Dedifferentiated amniotic fluid mesenchymal stem cell (primary cell): ENCODE measurements around the gene BRIP1.
"Not testable (repeated sequence)": the region's sequence is repeated elsewhere in the genome, so short reads cannot be mapped to it uniquely, and the experiment has no call there.

Source experiments
- DNase-seq: peaks from one replicate; pipeline ENCODE4 v3.0.0-alpha.2; 2016; ENCODE audit errors: extremely low spot score

Gene BRIP1

DNA sequence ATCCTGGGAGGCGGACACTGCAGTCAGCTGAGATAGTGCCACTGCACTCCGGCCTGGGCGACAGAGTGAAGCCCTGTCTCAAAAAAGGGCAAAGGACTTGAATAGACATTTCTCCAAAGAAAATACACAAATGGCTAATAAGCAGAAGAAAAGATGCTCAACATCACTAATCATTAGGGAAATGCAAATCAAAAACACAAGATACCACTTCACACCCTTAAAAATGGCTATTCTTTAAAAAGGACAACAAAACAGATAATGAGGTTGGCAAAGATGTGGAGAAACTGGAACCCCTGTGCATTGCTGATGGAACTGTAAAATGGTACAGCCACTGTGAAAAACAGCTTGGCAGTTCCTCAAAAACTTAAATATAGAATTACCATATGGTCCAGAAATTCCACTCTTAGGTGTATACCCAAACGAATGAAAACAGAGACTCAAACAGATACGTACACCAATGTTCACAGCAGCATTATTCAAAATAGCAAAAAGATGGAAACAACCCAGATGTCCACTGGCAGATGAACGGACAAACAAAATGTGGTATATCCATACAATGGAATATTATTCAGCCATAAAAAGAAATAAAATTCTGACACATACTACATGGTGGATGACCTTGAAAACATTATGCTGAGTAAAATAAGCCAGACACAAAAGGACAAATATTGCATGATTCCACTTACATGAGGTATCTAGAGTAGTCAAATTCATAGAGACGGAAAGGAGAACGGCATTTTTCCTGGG lies 35.5 kb downstream of the BRIP1 start:
- no peak for DNase-seq

DNA sequence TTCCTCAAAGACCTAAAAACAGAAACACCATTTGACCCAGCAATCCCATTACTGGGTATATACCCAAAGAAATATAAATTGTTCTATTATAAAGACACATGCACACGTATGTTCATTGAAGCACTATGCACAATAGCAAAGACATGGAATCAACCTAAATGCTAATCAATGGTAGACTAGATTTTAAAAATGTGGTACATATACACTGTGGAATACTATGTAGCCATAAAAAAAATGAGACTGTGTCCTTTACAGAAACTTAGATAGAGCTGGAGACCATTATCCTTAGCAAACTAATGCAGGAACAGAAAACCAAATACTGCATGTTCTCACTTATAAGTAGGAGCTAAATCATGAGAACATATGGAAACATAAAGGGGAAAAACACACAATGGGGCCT lies 36.5 kb downstream of the BRIP1 start:
- DNase-seq = not testable (repeated sequence)

DNA sequence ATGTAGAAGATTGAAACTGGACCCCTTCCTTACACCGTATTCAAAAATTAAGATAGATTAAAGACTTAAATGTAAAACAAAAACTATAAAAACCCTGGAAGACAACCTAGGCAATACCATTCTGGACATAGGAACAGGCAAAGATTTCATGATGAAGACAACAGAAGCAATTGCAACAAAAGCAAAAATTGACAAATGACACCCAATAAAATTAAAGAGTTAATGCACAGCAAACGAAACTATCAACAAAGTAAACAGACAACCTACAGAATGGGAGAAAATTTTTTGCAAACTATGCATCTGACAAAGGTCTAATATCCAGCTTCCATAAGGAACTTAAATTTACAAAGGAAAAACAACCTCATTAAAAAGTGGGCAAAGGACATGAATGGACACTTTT lies 37.1 kb downstream of the BRIP1 start:
- not testable (repeated sequence) for DNase-seq

DNA sequence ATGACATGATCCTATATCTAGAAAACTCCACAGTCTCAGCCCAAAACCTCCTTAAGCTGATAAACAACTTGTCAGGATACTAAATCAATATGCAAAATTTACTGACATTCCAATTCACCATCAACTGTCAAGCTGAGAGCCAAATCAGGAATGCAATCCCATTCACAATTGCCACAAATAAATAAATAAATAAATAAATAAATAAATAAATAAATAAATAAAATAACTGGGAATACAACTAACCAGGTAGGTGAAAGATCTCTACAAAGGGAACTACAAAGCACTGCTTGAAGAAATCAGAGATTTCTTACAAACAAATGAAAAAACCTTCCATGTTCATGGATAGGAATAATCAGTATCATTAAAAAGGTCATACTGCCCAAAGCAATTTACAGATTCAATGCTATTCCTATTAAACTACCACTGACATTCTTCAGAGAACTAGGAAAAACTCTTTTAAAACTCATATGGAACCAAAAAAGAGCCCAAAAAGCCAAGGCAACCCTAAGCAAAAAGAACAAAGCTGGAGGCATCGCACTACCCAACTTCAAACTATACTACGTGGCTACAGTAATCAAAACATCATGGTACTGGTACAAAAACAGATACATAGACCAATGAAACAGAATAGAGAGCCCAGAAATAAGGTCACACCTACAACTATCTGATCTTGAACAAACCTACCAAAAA lies 37.7 kb downstream of the BRIP1 start:
- no peak for DNase-seq

DNA sequence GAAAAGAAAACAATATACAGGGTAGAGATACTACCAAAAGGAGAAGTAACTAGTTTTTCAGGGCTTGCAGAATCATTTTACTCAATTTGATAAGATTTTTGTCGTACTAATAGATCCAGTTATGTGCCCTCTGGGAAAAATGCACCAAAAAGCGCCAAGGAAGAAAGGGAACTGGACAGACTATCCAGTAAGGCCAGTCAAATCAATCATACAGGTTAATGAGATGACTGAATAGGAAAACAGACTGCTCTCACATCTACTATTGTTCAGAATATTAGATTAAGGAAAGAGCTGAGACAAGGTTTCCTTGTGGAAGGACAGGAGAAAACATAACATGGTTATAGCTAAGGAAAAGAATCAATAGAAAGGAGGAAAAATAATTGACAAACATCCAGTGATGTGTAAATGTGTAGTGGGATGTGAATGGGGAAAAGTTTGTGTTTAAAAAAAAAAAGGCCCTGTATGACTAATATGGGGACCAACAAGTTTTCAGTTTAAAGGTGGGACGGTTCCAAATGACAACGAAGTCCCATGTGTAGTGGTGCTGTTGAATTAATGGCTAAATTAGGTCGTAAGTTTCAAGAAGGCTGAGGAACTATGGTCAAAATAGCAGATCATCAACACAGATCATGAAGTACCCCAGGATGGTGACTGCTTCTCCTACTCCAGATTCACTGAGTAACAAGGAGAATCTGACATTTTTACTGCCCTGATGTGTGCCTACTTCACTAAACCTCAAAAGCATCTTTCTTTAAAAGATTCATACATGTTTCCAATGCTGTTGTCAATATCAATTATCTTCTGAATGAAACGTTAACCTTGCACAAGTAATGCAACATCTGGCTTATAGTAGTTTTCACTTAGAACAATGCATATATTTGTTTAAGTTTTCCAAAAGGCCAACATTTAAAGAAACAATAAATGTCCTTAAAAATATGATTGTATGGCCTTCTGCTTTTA lies 40.7 kb downstream of the BRIP1 start:
- no peak for DNase-seq

DNA sequence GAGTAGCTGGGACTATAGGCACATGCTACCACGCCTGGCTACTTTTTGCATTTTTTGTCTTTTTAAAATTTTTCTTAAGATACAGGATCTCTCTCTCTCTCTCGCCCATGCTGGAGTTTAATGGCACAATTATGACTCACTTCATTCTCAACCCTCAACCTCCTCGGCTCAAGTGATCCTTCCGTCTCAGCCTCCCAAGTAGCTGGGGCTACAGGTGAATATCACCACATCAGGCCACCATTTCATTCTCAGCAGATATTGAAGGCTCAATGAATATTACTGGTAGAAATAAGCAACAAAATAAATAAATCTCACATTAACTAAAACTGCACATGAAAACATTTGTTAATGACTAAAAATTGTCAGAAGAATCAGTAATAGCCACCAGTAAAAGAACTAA lies 41.7 kb downstream of the BRIP1 start:
- DNase-seq = no peak

DNA sequence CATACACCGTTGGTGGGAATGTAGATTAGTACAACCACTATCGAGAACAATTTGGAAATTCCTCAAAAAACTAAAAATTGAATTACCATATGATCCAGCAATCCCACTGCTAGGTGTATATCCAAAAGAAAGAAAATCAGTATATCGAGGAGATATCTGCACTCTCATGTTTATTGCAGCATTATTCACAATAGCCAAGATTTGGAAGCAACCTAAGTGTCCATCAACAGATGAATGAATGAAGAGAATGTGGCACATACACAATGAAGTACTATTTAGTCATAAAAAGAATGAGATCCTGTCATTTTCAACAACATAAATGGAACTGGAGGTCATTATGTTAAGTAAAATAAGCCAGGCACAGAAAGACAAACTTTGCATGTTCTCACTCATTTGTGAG lies 44.1 kb downstream of the BRIP1 start:
- DNase-seq = not testable (repeated sequence)

DNA sequence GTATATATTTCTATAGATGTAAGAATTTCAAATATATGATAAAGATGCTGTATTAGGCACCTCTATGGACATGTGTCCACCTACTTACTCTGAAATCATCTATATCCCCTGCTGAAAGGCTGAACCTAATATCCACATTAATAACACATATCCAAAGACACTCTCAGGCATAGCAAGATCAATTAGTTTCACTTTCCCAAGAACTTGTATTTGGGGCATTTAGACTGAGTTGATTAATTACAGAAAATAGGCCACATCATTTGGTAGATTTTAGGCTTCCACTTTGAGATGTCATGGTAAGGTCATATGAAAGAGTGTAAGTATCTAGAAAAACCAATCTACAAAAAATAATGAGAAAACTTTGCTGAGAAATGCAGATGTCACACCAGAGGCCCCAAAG lies 45.1 kb downstream of the BRIP1 start:
- no peak for DNase-seq

DNA sequence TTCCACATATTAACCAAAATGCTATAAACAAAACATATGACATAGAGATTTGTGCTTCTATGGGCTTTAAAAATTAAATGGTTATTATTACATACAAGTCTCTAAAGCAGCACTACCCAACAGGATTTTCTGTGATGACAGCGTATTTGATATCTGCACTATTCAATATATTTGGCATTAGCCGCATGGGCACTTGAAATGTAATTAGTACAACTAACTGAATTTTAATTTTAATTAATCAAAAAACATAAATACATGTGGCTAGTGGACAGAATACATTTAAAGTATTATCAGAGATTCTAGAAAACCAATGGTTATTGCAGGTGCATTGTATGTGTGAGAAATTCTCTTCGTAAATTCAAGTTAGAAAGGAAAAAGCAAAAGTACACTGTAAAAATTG lies 45.9 kb downstream of the BRIP1 start:
- DNase-seq = no peak

DNA sequence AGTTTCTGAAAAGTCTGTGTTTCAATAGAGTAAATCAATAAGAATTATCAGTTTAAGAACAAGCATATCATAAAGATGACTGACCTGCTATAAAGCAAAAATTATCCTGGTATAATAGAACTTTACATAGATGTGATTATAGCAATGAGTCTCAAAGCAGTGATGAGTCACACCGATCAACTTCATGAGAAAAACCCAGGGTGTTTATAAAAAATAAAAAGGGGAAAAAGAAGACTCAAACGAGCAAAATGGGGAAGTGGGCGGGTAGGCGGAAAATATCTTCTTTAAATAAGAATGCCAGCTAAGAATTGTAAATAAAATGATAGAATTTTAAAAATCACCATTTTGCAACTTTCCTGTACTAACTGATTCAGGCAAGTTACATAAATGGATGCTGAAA lies 46.8 kb downstream of the BRIP1 start:
- no peak for DNase-seq

DNA sequence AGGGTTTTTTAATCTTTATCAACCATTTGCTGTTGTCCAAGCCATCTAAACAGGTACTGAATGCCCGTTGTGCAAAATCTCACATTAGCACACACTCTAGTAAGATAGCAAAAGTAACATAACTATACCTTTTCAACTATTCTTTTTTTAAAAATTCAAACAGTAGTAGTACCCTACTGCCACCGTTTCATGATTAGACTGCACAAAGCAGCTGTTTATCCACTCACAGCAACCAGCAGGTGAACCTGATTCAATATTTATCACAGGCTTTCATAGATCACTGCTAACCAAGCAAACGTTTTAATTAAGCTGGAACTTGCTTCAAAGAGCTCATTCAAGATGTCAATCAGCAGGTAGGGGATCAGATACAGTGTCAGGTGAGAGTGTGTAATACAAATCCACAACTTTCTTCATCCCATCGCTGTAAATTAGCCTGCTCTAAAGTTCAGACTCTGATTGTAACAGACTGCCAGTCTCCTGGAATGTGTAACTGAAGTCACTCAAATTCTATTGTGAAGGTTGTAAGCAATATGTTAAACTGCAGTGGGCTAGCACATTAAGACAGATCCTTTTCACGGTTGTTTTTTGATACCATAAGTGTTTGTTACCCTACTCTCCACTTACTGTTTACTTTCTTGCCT lies 47.3 kb downstream of the BRIP1 start:
- DNase-seq = no peak

DNA sequence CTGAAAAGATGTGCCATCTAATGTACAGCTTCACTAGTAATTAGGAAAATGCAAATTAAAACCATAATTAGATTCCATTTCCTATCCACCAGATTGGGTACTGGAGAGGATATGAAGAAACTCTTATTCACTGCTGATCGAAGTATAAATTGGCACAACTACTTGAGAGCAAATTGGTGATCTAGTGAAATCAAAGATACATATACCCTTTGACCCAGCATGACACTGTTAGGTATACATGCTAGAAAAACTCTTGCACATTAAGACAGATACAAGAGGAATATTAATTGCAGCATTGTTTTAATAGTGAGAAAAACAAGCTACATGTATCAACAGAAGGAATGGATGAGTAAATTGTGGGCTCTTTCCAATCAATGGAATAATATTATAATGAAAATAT lies 48.8 kb downstream of the BRIP1 start:
- DNase-seq = no peak

DNA sequence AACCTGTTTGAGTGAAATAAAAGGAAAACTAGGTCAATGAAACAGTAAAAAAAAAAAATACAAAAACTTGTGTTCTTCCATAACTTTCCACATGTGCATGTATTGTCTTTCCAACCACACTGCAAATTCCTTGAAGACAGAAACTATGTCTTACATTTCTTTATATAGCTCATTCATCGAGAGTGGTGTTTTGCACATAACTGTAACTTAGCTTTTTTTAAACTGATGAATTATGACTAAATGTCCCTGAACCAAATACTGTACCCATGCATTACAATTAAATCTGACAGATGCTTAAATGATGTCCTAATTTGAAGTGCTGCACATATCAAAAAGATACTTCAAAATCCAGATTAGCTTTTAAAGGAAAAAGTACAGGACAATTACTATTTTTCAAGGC lies 50.1 kb downstream of the BRIP1 start:
- peak; percentile 50 for DNase-seq

DNA sequence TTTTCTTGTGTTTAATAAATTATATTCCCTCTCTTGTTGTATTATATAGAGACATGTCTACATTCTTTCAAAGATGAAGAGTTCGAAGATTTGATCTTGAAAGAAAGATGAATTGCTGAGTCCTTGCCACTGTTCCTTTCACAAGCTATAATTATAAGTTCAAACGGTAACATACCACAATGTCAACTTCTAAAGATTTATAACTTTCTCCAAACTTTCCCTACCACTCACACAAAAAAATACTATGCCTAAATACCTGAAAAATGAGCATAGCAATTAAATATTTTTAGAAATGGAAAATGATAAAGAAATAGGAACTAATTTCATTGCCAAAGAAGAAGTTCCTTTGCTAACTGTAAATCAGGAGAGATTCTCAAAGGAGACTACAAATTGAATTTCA lies 50.6 kb downstream of the BRIP1 start:
- no peak for DNase-seq

DNA sequence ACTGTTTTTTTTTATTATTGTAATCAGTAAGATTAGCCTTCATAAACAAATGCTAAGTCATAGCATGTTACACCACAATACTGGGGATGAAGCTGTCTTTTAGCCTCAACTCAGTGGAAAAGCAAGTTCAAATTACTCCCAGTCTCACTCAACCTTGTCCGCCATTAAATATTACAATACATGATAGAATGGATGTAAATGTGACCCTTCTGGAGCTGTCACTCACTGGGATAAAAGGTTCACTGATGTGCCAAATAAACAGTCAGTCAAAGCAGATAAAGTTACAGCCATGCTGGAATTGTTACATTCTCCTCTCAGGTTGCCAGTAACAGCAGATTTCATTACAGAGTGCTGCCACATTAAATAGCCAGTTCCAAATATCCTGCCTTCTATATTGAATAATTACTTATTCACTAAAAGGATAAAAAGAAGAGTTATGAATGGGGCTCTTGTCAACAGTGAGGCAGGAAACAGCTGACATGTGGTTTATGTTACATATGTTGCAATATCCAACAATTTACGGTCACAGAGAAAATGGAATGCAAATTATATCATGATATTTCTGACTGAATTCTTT lies 53.4 kb downstream of the BRIP1 start:
- peak; percentile 82 for DNase-seq

DNA sequence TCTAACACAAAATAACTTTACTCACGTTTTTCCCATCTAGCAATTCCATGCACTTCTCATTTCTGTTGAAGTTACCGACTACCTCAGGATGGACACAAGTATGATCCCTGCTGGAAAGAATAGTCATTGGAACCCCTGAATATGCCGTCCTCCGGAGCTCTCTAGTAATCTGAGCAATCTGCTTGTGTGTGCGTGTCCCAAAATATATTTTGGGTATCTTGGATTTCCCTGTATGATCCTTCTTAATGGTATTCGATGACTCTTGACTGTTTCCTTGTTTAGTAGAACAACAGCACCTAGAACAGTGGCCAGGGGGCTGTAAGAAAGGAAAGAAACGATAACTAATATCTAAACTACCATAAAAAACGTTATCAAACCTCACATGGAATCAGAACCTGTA lies 54.9 kb downstream of the BRIP1 start:
- no peak for DNase-seq

DNA sequence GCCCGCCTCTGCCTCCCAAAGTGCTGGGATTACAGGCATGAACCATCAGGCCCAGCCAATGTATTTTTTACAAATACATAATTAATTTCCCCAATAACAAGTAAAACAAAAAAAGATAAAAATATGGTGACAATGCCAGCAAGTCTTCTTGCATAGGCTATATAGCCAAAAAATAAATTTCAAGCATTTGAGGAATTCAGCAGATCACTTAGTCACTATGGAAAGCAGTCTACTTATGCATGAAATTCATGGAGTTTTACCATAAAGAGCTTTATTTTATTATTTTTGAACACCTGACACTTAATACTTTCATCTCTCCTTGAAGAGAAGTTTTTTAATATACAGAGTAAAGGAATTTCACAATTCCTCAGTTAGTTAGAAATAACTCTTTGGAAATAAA lies 56.4 kb downstream of the BRIP1 start:
- no peak for DNase-seq

DNA sequence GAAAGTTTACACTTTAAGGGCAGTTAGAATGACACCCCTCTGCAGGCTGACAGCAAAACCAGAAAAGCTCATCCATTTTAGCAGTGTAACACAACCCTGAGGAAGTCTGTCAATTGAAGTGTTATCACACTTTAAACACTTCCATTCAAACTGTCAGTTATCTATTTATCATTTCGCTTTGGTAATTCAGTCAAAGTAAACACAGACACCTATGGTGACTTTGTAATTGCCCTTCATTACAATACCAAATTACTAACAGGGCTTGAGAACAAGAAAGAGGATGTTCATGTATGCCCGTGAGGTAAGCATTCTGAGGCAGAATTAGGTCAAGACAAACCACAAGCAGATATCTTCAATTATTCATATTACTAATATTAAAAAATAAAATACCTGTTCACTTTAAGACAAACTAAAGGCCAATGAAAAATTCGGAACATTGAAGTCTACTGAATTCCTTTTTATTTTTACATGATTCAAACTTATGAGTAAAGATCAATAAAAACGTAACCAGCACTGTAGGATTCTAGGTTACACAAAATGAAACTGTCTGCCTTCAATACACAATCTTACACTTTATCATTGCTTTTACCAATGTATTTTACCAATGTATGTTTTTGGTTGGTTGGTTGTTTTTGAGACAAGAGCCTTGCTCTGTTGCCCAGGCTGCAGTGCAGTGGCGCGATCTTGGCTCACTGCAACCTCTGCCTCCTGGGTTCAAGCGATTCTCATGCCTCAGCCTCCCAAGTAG lies 57.1 kb downstream of the BRIP1 start:
- no peak for DNase-seq

DNA sequence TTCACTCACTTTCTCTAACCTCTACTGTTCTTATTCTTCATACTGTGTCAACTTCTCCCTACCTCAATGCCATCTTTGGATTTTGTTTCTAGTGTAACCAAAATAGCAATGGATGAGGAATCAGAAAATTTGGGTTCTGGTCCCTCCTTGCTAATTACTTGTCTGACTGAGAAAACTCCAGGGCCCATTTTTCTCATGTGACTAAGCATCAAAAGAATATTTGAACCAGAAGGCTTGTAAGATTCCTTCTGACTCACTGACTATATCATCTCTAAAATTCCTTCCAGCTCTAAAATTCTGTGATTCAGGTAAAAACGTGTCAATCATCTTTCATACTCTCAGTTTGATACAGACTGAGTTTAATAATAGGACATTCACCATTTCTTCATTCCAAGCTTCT lies 57.9 kb downstream of the BRIP1 start:
- peak; percentile 44 for DNase-seq

DNA sequence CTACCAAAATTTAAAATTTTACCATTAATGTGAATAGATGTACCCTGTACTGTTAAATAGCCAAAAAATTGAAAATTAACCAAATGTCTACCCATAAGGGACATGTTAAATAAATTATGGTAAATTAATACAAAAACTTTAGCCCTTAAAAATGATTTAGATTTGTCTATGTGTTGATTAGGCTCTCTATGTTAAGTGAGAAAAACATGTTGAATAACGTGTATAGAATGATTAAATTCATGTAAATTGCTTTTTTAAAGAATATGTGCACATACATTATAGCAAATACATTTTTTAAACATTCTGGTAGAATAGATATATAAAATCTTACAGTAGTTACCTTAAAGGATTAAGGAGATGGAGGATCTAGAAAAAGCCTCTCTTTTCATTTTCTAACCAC lies 59.5 kb downstream of the BRIP1 start:
- no peak for DNase-seq

DNA sequence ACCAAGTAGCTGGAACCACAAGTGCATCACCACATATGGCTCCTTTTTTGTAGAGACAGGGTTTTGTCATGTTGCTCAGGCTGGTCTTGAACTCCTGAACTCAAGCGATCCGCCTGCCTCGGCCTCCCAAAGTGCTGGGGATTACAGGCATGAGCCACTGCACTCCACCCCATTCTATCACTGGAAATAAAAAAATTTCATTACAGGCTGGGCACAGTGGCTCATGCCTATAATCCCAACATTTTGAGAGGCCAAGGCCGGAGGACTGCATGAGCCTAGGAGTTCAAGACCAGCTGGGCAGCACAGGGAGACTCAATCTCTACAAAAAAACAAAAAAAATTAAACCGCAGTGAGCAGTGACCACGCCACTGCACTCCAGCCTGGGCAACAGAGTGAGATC lies 60.1 kb downstream of the BRIP1 start:
- no peak for DNase-seq
